Measurements from ENCODE around the gene UBE3D.
"Not testable (repeated sequence)": the region's sequence is repeated elsewhere in the genome, so short reads cannot be mapped to it uniquely, and the experiment has no call there.

Gene UBE3D

GRCh38 chr6:82951389-82951788 is 114.3 kb downstream of the UBE3D start:
- H3K36me3 ChIP-seq (ENCODE audit: control insufficient read depth, low read length) = peaks cover 29% of the 10 kb centered on the region

GRCh38 chr6:82930915-82931314 is 134.7 kb downstream of the UBE3D start:
- H3K27me3 ChIP-seq (ENCODE audit: control insufficient read depth, low read length); H3F3A ChIP-seq (ENCODE audit: control insufficient read depth, insufficient read depth); H4K20me1 ChIP-seq (ENCODE audit: control insufficient read depth, insufficient read depth, low read depth, low read length); H3K27ac ChIP-seq (ENCODE audit: low read depth, low read length); H3K79me2 ChIP-seq (ENCODE audit: control insufficient read depth, low read length); H3K4me2 ChIP-seq (ENCODE audit: low read length); H3K4me3 ChIP-seq (ENCODE audit: low read length); H3K9me2 ChIP-seq (replicated peaks; ENCODE audit: control insufficient read depth, low read length); H3K4me1 ChIP-seq (ENCODE audit: control insufficient read depth, low read length): not testable (repeated sequence)
- peaks cover 40% of the 10 kb centered on the region for H3K9me3 ChIP-seq (ENCODE audit: control insufficient read depth, insufficient read depth, low read length)
- H3K36me3 ChIP-seq (ENCODE audit: control insufficient read depth, low read length) = peaks cover 34% of the 10 kb centered on the region

More at GRCh38 chr6:82951389-82951788, 114.3 kb downstream of the UBE3D start:
- Histone ChIP-seq H3K4me1 (ENCODE audit: control insufficient read depth, low read length) (peaks cover 35% of the 10 kb centered on the region), H3K27me3 (ENCODE audit: control insufficient read depth, low read length) (no peaks in the 10 kb centered on the region), H3K79me2 (ENCODE audit: control insufficient read depth, low read length) (peaks cover 37% of the 10 kb centered on the region), H3K4me3 (ENCODE audit: low read length) (no peak overlapping the region), H3F3A (ENCODE audit: control insufficient read depth, insufficient read depth) (peaks cover 13% of the 10 kb centered on the region), H3K9me2 (replicated peaks; ENCODE audit: control insufficient read depth, low read length) (no peaks in the 10 kb centered on the region), H3K9me3 (ENCODE audit: control insufficient read depth, insufficient read depth, low read length) (no peaks in the 10 kb centered on the region), H3K4me2 (ENCODE audit: low read length) (no peak overlapping the region), H3K27ac (ENCODE audit: low read depth, low read length) (no peak overlapping the region), H4K20me1 (ENCODE audit: control insufficient read depth, insufficient read depth, low read depth, low read length) (no peaks in the 10 kb centered on the region)
- no peak for TF ChIP-seq EZH2phosphoT487 (IDR thresholded peaks at IDR 0.05; ENCODE audit: borderline replicate concordance, low read length)
- no peak for TF ChIP-seq CTCF (IDR thresholded peaks at IDR 0.05; ENCODE audit: low read depth, low read length, poor library complexity, severe bottlenecking)

GRCh38 chr6:82924799-82925535 is 140.7 kb downstream of the UBE3D start:
- no peak overlapping the region for H3K4me2 ChIP-seq (ENCODE audit: low read length)
- no peaks in the 10 kb centered on the region for H3K27me3 ChIP-seq (ENCODE audit: control insufficient read depth, low read length)
- no peaks in the 10 kb centered on the region for H3K9me2 ChIP-seq (replicated peaks; ENCODE audit: control insufficient read depth, low read length)
- no peaks in the 10 kb centered on the region for H3K79me2 ChIP-seq (ENCODE audit: control insufficient read depth, low read length)
- no peaks in the 10 kb centered on the region for H4K20me1 ChIP-seq (ENCODE audit: control insufficient read depth, insufficient read depth, low read depth, low read length)
- no peak for TF ChIP-seq CTCF (IDR thresholded peaks at IDR 0.05; ENCODE audit: low read depth, low read length, poor library complexity, severe bottlenecking)
- no peak for TF ChIP-seq EZH2phosphoT487 (IDR thresholded peaks at IDR 0.05; ENCODE audit: borderline replicate concordance, low read length)
- peaks cover 5% of the 10 kb centered on the region; the same call in 1 of the 2 replicates for H3K9me3 ChIP-seq (ENCODE audit: control insufficient read depth, insufficient read depth, low read length)
- H3K4me3 ChIP-seq (ENCODE audit: low read length) = no peak overlapping the region
- H3K36me3 ChIP-seq (ENCODE audit: control insufficient read depth, low read length) = no peaks in the 10 kb centered on the region
- no peaks in the 10 kb centered on the region for H3F3A ChIP-seq (ENCODE audit: control insufficient read depth, insufficient read depth)
- no peak overlapping the region for H3K27ac ChIP-seq (ENCODE audit: low read depth, low read length)
- no peaks in the 10 kb centered on the region for H3K4me1 ChIP-seq (ENCODE audit: control insufficient read depth, low read length)

- H3K79me2 ChIP-seq (ENCODE audit: control insufficient read depth, low read length) = no peaks in the 10 kb centered on the region
- no peaks in the 10 kb centered on the region for H3K27me3 ChIP-seq (ENCODE audit: control insufficient read depth, low read length)
- TF ChIP-seq EZH2phosphoT487 (IDR thresholded peaks at IDR 0.05; ENCODE audit: borderline replicate concordance, low read length) (no peak), CTCF (IDR thresholded peaks at IDR 0.05; ENCODE audit: low read depth, low read length, poor library complexity, severe bottlenecking) (no peak)
- no peak overlapping the region for H3K4me3 ChIP-seq (ENCODE audit: low read length)
- H3K36me3 ChIP-seq (ENCODE audit: control insufficient read depth, low read length) = 0 out of 2 replicates have a peak, but pooled peaks cover 4% of the 10 kb centered on the region
- H3F3A ChIP-seq (ENCODE audit: control insufficient read depth, insufficient read depth) = no peaks in the 10 kb centered on the region
- no peak overlapping the region for H3K4me2 ChIP-seq (ENCODE audit: low read length)
- H4K20me1 ChIP-seq (ENCODE audit: control insufficient read depth, insufficient read depth, low read depth, low read length) = no peaks in the 10 kb centered on the region
- no peaks in the 10 kb centered on the region for H3K4me1 ChIP-seq (ENCODE audit: control insufficient read depth, low read length)
- H3K27ac ChIP-seq (ENCODE audit: low read depth, low read length) = no peak overlapping the region
- H3K9me3 ChIP-seq (ENCODE audit: control insufficient read depth, insufficient read depth, low read length) = peaks cover 10% of the 10 kb centered on the region; the same call in 1 of the 2 replicates
- H3K9me2 ChIP-seq (replicated peaks; ENCODE audit: control insufficient read depth, low read length) = no peaks in the 10 kb centered on the region
Measured at GRCh38 chr6:82921258-82921657, 144.4 kb downstream of the UBE3D start.
